Mucosa of rectum (tissue), 2 donors: Measurements from ENCODE around the gene KLC1.
"Not testable (repeated sequence)": the region's sequence is repeated elsewhere in the genome, so short reads cannot be mapped to it uniquely, and the experiment has no call there.

Experiments
- H3K27ac ChIP-seq, 2 donors: one replicate each; pipeline ENCODE4 v1.7.0; 2013; ENCODE audit warnings: inconsistent platforms in 2 of 2, low read depth in 2 of 2, low read length in 2 of 2
- H3K27me3 ChIP-seq, 2 donors: one replicate each; pipeline ENCODE4 v1.7.0; 2013; ENCODE audit warnings: low read length in 2 of 2; ENCODE audit not compliant: control insufficient read depth in 2 of 2, insufficient read depth in 2 of 2
- H3K36me3 ChIP-seq, 2 donors: one replicate each; pipeline ENCODE4 v1.7.0; 2013; ENCODE audit warnings: low read length in 2 of 2; ENCODE audit not compliant: control insufficient read depth in 2 of 2, insufficient read depth in 2 of 2
- H3K4me1 ChIP-seq, 2 donors: one replicate each; pipeline ENCODE4 v1.7.0; 2013; ENCODE audit warnings: low read length in 2 of 2, mild to moderate bottlenecking in 1 of 2; ENCODE audit not compliant: control insufficient read depth in 2 of 2, insufficient read depth in 2 of 2
- H3K4me3 ChIP-seq, 2 donors: one replicate each; pipeline ENCODE4 v1.7.0; 2013; ENCODE audit warnings: low read length in 2 of 2
- H3K9ac ChIP-seq, 2 donors: one replicate each; pipeline ENCODE4 v1.7.0; 2013; ENCODE audit warnings: low read length in 2 of 2, low read depth in 1 of 2, mild to moderate bottlenecking in 1 of 2
- H3K9me3 ChIP-seq, 2 donors: one replicate each; pipeline ENCODE4 v1.7.0; 2013; ENCODE audit warnings: low read length in 2 of 2; ENCODE audit not compliant: control insufficient read depth in 2 of 2
- donor health status: healthy.
- donor health status: Normal muscosa, but diverticular disease.

Gene KLC1

DNA sequence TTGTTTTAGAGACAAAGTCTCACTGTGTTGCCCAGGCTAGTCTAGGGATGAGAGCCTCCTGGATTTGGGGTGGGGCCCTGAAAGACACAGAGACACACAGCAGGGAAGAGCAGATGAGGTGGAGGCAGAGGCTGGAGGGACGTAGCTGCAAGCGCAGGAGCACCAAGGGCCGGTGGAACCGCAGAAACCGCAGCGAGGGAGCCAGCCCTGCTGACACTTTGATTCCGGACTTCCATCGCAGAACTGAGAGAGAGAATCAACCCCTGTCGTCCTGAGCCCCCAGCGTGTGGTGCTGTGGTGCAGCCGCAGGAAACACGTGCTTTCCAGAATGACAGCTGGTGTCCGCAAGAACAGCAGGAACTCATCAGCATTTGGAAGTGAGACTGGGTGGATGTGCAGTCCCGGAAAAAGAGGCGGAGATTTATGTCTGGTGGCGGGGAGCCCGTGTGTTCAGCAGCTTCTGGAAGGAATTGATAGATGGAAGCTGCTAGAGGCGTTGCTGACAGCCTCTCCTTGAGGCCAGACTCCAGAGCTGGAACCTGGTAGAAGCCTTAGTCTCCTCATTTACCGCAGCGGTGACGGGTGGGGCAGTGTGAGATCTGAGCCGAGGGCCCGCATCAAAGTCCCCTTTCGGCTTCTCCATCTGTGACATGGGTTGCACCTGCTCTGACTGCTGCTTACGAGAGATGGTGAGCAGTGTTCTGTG is 21.9 kb upstream of the KLC1 start:
- peaks cover 11 to 12% of the 10 kb centered on the region in 2 donors for H3K4me1 ChIP-seq
- H3K27ac ChIP-seq: no peak overlapping the region
- no peak overlapping the region for H3K9ac ChIP-seq
- peak overlapping the region; percentile 38 to 56 for H3K4me3 ChIP-seq
- H3K27me3 ChIP-seq: peaks cover 3 to 9% of the 10 kb centered on the region in 2 donors
- H3K9me3 ChIP-seq: peaks cover 0 to 5% of the 10 kb centered on the region in 2 donors
- no peaks in the 10 kb centered on the region for H3K36me3 ChIP-seq

DNA sequence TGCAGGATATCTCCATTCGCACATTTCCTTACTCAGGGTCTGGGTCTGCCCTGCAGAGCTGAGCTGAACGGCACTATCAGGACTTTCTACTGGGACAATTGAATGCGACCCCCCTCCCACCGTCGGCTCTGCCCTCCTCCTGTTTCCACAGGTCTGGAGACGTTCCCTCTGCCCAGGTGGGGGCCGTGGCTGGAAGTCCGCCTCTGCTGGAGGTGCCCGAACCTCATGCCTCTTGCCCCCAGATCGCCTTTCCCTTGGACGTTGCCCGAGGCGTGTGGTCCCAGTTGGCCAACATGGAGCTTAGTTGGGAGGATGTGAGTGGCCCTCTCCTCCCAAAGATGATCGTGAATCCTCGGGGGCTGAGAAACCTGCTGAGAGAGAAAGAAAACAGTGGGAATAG is 21.2 kb upstream of the KLC1 start:
- peaks cover 11 to 12% of the 10 kb centered on the region in 2 donors for H3K4me1 ChIP-seq
- no peaks in the 10 kb centered on the region for H3K36me3 ChIP-seq
- no peak overlapping the region for H3K9ac ChIP-seq
- H3K9me3 ChIP-seq: peaks cover 0 to 5% of the 10 kb centered on the region in 2 donors
- peak overlapping the region; percentile 8 to 56 for H3K4me3 ChIP-seq
- H3K27me3 ChIP-seq: peaks cover 3 to 9% of the 10 kb centered on the region in 2 donors
- peak overlapping the region in 1 of 2 donors; percentile 21 for H3K27ac ChIP-seq

DNA sequence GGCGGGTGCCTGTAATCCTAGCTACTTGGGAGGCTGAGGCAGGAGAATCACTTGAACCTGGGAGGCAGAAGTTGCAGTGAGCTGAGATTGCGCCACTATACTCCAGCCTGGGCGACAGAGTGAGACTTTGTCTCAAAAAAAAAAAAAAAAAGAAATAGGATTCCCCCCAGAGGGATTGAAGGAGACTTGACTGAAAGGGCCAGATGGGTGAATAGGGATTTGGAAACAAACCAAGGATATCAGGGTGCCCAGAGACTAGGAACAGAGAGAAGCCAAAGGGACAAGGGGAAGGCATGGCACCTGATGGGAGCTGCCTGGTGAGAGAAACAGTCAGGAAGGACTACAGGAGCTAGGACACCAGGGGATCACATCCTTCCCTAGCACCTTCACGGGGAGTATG is 19.9 kb upstream of the KLC1 start:
- H3K27me3 ChIP-seq, H3K9ac ChIP-seq, H3K27ac ChIP-seq, H3K4me3 ChIP-seq, H3K9me3 ChIP-seq, H3K36me3 ChIP-seq: not testable (repeated sequence)
- peaks cover 11 to 12% of the 10 kb centered on the region in 2 donors for H3K4me1 ChIP-seq

DNA sequence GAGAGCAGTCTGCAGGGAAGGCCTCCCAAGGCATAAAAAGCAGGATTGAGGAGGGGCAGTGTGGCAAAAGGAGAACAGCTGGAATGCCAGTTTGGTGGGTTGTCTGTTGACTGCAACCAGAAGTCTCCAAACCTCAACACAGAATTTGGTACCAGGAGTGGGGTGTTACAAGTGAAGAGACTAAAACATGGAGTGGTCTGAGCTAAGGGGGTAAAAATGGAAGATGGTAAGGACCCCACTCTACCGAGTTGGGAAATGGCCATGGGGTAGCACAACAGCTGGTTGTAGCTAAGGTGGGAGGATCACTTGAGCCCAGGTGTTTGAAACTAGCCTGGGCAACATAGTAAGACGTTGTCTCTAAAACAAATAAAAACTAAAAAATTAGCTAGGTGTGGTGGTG is 17.8 kb upstream of the KLC1 start:
- Histone ChIP-seq H3K27me3 (peaks cover 3 to 9% of the 10 kb centered on the region in 2 donors), H3K4me1 (peaks cover 11 to 12% of the 10 kb centered on the region in 2 donors), H3K9me3 (peaks cover 0 to 5% of the 10 kb centered on the region in 2 donors), H3K9ac (no peak overlapping the region), H3K27ac (no peak overlapping the region), H3K4me3 (no peak overlapping the region), H3K36me3 (no peaks in the 10 kb centered on the region)

DNA sequence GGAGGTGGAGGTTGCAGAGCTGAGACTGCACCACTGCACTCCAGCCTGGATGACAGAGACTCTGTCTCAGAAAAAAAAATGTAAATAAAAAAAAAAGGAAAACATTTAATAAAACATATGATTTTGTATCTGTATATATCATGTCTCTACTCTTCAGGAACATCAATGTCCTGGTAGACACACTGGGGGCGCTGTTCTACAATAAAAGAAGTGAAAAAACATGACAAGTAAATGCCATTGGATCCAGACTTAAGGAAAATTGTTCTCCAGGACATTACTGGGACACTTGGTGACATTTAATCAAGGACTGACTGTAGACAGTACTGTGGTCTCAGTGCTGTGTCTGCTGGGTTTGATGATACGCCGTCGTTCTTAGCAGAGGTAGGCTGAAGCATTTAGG is 15.5 kb upstream of the KLC1 start:
- no peaks in the 10 kb centered on the region for H3K4me1 ChIP-seq
- H3K27ac ChIP-seq: no peak overlapping the region

DNA sequence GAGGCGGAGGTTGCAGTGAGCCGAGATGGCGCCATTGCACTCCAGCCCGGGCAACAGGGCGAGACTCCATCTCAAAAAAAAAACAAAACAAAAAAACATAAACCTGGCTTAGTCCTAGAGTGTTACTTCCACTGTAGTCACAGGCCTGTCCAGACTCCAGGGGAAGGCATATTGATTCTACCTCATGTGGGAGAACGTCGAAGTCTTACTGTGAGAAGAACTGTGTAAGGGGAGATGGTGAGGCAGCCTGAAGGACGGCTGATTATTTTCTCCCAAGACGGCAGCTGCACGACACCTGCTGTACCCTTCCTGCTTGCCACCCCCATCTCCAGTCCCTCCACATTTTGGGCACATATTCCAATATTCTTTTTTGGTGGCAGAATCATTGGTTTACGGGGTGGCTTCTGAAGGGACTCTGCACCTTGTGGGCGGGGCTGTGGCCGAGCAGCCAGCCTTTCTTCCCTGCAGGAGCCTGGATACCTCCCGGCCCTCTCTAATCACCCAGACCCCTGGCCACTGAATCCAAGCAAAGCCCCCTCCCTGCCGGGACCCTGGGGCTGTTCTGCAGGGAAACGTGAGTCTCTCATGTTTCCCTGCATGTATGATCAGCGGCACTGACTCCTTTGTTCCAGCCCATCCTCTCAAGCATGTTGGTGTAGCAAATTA is 12.2 kb upstream of the KLC1 start:
- H3K9ac ChIP-seq: no peak overlapping the region
- H3K4me3 ChIP-seq: no peak overlapping the region
- no peak overlapping the region for H3K27ac ChIP-seq
- no peaks in the 10 kb centered on the region for H3K9me3 ChIP-seq
- H3K27me3 ChIP-seq: no peaks in the 10 kb centered on the region
- no peaks in the 10 kb centered on the region for H3K36me3 ChIP-seq
- H3K4me1 ChIP-seq: no peaks in the 10 kb centered on the region

More for the DNA sequence above, 15.5 kb upstream of the KLC1 start:
- Histone ChIP-seq H3K4me3 (no peak overlapping the region), H3K9ac (no peak overlapping the region), H3K9me3 (peaks cover 0 to 5% of the 10 kb centered on the region in 2 donors), H3K27me3 (peaks cover 2 to 6% of the 10 kb centered on the region in 2 donors), H3K36me3 (no peaks in the 10 kb centered on the region)

DNA sequence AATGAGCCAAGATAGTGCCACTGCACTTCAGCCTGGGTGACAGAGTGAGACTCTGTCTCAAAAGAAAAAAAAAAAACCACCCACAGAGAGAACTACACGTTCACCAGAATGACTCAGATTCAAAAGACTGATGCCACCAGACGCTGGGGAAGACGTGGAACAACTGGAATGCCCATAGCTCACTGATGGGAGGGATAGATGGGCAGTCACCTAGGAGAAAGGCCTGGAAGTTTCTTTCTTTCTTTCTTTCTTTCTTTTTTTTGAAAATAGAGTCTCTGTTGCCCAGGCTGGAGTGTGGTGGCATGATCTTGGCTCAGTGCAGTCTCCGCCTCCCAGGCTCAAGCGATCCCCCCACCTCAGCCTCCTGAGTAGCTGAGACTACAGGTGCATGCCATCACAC is 10.0 kb upstream of the KLC1 start:
- Histone ChIP-seq H3K27ac (no peak overlapping the region), H3K36me3 (no peaks in the 10 kb centered on the region), H3K27me3 (no peaks in the 10 kb centered on the region), H3K4me3 (no peak overlapping the region), H3K9me3 (no peaks in the 10 kb centered on the region), H3K4me1 (peaks cover 3 to 4% of the 10 kb centered on the region in 2 donors), H3K9ac (no peak overlapping the region)

DNA sequence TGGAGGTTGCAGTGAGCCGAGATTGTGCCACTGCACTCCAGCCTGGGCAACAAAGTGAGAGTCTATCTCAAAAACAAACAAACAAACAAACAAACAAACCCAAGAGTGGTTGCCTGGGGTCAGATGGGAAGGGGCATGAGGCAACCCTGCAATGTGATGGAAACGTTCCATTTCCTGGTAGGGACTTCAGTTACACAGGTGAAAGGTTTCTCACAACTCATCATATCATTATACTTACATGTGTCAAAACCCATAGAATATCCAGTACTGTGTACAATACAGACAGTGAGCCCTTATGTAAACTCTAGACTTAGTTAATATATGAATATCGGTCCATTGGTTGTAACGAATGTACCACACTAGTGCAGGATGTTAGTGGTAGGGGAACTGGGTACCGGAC is 7.2 kb upstream of the KLC1 start:
- Histone ChIP-seq H3K4me1 (peaks cover 14 to 18% of the 10 kb centered on the region in 2 donors), H3K36me3 (no peaks in the 10 kb centered on the region), H3K9ac (no peak overlapping the region), H3K27ac (no peak overlapping the region), H3K9me3 (no peaks in the 10 kb centered on the region), H3K27me3 (no peaks in the 10 kb centered on the region), H3K4me3 (no peak overlapping the region)

DNA sequence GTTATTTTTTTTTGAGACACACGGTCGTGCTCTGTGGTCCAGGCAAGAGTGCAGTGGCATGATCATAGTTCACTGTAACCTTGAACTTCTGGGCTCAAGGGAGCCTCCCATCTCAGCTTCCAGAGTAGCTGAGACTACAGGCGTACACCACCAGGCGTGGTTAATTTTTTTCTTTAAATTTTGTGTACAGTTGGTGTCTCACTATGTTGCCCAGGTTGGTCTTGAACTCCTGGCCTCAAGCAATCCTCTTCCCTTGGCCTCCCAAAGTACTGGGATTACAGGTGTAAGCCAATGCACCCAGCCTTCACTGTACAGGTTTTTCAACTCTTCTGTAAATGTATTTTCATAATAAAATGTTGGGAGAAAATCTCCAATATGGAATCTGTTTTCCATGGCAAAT is 5.7 kb upstream of the KLC1 start:
- Histone ChIP-seq H3K27me3 (no peaks in the 10 kb centered on the region), H3K9me3 (no peaks in the 10 kb centered on the region), H3K4me1 (peaks cover 24 to 28% of the 10 kb centered on the region in 2 donors), H3K9ac (no peak overlapping the region), H3K36me3 (no peaks in the 10 kb centered on the region), H3K4me3 (no peak overlapping the region), H3K27ac (no peak overlapping the region)

DNA sequence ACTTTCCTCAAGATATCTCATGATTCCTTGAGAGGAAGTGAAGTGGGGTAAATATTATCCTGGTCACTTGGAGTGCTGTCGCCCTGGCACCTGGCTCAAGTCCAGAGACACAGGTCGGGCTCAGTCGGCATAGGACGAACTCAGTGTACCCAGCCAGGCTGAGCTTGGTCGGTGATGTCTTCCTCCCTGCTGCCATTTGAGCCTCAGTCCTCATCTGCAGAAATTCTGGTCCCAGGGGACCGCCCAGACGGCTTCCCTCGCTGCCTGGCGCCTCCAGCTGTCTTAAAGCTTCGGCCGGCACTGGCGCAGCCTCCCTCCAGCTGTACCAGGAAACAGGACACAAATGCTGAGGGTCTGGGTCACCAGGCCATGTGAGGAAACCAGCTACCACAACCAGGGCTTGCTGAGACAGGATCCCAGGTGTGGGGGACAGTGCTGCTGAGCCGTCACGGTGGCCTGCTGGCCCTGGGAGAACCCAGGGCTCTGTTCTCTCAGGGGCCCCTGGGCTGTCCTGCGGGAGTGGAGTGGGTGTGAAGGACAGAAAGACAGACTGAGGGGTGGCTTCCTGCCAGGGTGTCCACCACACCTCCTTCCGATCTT is 5.0 kb upstream of the KLC1 start:
- H3K36me3 ChIP-seq: no peaks in the 10 kb centered on the region
- no peaks in the 10 kb centered on the region for H3K27me3 ChIP-seq
- H3K27ac ChIP-seq: no peak overlapping the region
- no peaks in the 10 kb centered on the region for H3K9me3 ChIP-seq
- peaks cover 27 to 30% of the 10 kb centered on the region in 2 donors for H3K4me1 ChIP-seq
- H3K9ac ChIP-seq: no peak overlapping the region
- H3K4me3 ChIP-seq: no peak overlapping the region
